ENCODE data around the gene RNF5.

DNA sequence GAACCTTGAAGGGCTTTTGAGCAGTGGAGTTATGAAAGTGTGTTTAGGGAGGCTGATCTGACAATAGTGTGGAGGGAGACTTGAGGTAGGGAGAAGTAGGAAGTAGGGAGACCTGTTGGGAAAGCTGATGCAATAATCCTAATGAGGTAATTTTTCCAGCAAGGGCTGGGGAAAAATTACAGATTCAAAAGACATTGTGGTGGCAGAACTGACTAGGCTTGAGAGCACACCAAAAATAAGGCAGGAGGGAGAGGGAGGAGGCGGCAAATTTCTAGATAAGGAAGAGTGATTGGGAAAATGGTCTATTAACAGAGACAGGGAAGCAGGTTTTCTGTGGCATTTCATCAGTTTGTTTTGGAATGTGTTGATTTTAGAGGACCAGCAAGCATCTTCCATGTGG lies 31.9 kb upstream of the RNF5 start:
- TF ChIP-seq, protein P1, sequence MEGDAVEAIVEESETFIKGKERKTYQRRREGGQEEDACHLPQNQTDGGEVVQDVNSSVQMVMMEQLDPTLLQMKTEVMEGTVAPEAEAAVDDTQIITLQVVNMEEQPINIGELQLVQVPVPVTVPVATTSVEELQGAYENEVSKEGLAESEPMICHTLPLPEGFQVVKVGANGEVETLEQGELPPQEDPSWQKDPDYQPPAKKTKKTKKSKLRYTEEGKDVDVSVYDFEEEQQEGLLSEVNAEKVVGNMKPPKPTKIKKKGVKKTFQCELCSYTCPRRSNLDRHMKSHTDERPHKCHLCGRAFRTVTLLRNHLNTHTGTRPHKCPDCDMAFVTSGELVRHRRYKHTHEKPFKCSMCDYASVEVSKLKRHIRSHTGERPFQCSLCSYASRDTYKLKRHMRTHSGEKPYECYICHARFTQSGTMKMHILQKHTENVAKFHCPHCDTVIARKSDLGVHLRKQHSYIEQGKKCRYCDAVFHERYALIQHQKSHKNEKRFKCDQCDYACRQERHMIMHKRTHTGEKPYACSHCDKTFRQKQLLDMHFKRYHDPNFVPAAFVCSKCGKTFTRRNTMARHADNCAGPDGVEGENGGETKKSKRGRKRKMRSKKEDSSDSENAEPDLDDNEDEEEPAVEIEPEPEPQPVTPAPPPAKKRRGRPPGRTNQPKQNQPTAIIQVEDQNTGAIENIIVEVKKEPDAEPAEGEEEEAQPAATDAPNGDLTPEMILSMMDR (conservative IDR thresholded peaks at IDR 0.05; ENCODE audit: low read length), result no peak
- TF ChIP-seq EZH2phosphoT487 (IDR thresholded peaks at IDR 0.05; ENCODE audit: borderline replicate concordance), result no peak

All from Loucy (cell line).